DND-41 (cell line): ENCODE results near the gene NR1H2.

Source experiments
- ATAC-seq: fragments of 200-7000 bp; cut with Tn5 transposase; 3 replicates; pipeline ENCODE4 v1.9.1; 2021; ENCODE audit warnings: low read depth; ENCODE audit not compliant: insufficient read depth
- DNase-seq: peaks from one replicate; pipeline ENCODE4 v3.0.0-alpha.2; 2020
- H2AFZ ChIP-seq: 2 replicates; pipeline ENCODE4 v1.6.0; 2012; ENCODE audit warnings: low read depth, low read length
- H3K27ac ChIP-seq: 2 replicates; pipeline ENCODE4 v1.5.1; 2012; ENCODE audit warnings: low read length, inconsistent platforms
- H3K27me3 ChIP-seq: fragments of 200-600 bp; sonication (generic); 2 replicates; pipeline ENCODE4 v1.6.0; 2012; ENCODE audit warnings: low read length, mild to moderate bottlenecking, inconsistent platforms; ENCODE audit not compliant: insufficient read depth, poor library complexity
- H3K36me3 ChIP-seq: 2 replicates; pipeline ENCODE4 v1.5.1; 2012; ENCODE audit warnings: low read length, inconsistent platforms; ENCODE audit not compliant: insufficient read depth
- H3K4me1 ChIP-seq: 2 replicates; pipeline ENCODE4 v1.5.1; 2012; ENCODE audit warnings: mild to moderate bottlenecking, low read length; ENCODE audit not compliant: insufficient read depth
- H3K4me2 ChIP-seq: 2 replicates; pipeline ENCODE4 v1.6.0; 2012; ENCODE audit warnings: mild to moderate bottlenecking, moderate library complexity, low read length, inconsistent platforms; ENCODE audit not compliant: insufficient read depth
- H3K4me3 ChIP-seq, 2 experiments: fragments of 200-600 bp in 1 of 2; shearing (Covaris generic) in 1 of 2; 2 replicates each; pipeline ENCODE4 v1.5.1; 2012 to 2016; ENCODE audit warnings: inconsistent platforms in 2 of 2, low read length in 2 of 2, mild to moderate bottlenecking in 2 of 2, low read depth in 1 of 2, moderate library complexity in 1 of 2
- H3K79me2 ChIP-seq: 2 replicates; pipeline ENCODE4 v1.6.0; 2012; ENCODE audit warnings: low read length, inconsistent platforms; ENCODE audit not compliant: insufficient read depth
- H3K9ac ChIP-seq: 2 replicates; pipeline ENCODE4 v1.6.0; 2012; ENCODE audit warnings: low read depth, mild to moderate bottlenecking, inconsistent platforms, low read length, moderate library complexity
- H3K9me3 ChIP-seq: 2 replicates; pipeline ENCODE4 v1.5.1; 2012; ENCODE audit warnings: low read length, moderate library complexity, mild to moderate bottlenecking, inconsistent platforms; ENCODE audit not compliant: insufficient read depth, severe bottlenecking
- H4K20me1 ChIP-seq: 2 replicates; pipeline ENCODE4 v1.6.0; 2012; ENCODE audit warnings: low read length; ENCODE audit not compliant: insufficient read depth
- EZH2 ChIP-seq: IDR thresholded peaks from 3 replicates; pipeline ENCODE4 v1.6.1; 2012; ENCODE audit warnings: borderline replicate concordance, low read depth, mild to moderate bottlenecking, moderate library complexity, low read length, inconsistent platforms; ENCODE audit not compliant: severe bottlenecking
- TF ChIP-seq, protein P1 (sequence below): IDR thresholded peaks from 2 replicates; pipeline ENCODE4 v1.5.1; 2012; ENCODE audit warnings: borderline replicate concordance, low read length, moderate library complexity, mild to moderate bottlenecking; ENCODE audit not compliant: poor library complexity, severe bottlenecking; ENCODE audit errors: extremely low read depth

NR1H2 gene

GRCh38 chr19:50356691-50357177 is 19.5 kb upstream of the NR1H2 start:
- no peaks in the 10 kb centered on the region for H3K9me3 ChIP-seq
- no peaks in the 10 kb centered on the region for H4K20me1 ChIP-seq
- no peaks in the 10 kb centered on the region for H3K36me3 ChIP-seq
- DNase-seq (no peak), ATAC-seq (no peak)
- H3K4me1 ChIP-seq: peaks cover 10% of the 10 kb centered on the region
- peak overlapping the region; percentile 67 for H3K4me2 ChIP-seq
- TF ChIP-seq EZH2: no peak
- TF ChIP-seq, protein P1, sequence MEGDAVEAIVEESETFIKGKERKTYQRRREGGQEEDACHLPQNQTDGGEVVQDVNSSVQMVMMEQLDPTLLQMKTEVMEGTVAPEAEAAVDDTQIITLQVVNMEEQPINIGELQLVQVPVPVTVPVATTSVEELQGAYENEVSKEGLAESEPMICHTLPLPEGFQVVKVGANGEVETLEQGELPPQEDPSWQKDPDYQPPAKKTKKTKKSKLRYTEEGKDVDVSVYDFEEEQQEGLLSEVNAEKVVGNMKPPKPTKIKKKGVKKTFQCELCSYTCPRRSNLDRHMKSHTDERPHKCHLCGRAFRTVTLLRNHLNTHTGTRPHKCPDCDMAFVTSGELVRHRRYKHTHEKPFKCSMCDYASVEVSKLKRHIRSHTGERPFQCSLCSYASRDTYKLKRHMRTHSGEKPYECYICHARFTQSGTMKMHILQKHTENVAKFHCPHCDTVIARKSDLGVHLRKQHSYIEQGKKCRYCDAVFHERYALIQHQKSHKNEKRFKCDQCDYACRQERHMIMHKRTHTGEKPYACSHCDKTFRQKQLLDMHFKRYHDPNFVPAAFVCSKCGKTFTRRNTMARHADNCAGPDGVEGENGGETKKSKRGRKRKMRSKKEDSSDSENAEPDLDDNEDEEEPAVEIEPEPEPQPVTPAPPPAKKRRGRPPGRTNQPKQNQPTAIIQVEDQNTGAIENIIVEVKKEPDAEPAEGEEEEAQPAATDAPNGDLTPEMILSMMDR: no peak
- H3K4me3 ChIP-seq: no peak overlapping the region
- no peaks in the 10 kb centered on the region for H3K79me2 ChIP-seq
- no peaks in the 10 kb centered on the region for H3K27me3 ChIP-seq
- H2AFZ ChIP-seq: no peak overlapping the region
- no peak overlapping the region for H3K27ac ChIP-seq
- no peak overlapping the region for H3K9ac ChIP-seq

- peak overlapping the region; percentile 27; the same call in 1 of the 2 replicates for H3K27ac ChIP-seq
- peak; percentile 80 for DNase-seq
- no peak for TF ChIP-seq EZH2
- TF ChIP-seq, protein P1: peak; percentile 93
- no peaks in the 10 kb centered on the region for H4K20me1 ChIP-seq
- no peaks in the 10 kb centered on the region for H3K9me3 ChIP-seq
- peak overlapping the region; percentile 92 for H2AFZ ChIP-seq
- H3K9ac ChIP-seq: peak overlapping the region; percentile 48
- H3K36me3 ChIP-seq: no peaks in the 10 kb centered on the region
- peak overlapping the region in 1 of 2 experiments; percentile 52; a peak in 2 of 4 replicates for H3K4me3 ChIP-seq
- no peaks in the 10 kb centered on the region for H3K79me2 ChIP-seq
- peak; percentile 87 for ATAC-seq
- H3K4me2 ChIP-seq: peak overlapping the region; percentile 67
- peaks cover 10% of the 10 kb centered on the region for H3K4me1 ChIP-seq
- H3K27me3 ChIP-seq: no peaks in the 10 kb centered on the region
Observed at GRCh38 chr19:50357178-50358100, 18.8 kb upstream of the NR1H2 start.

DNA sequence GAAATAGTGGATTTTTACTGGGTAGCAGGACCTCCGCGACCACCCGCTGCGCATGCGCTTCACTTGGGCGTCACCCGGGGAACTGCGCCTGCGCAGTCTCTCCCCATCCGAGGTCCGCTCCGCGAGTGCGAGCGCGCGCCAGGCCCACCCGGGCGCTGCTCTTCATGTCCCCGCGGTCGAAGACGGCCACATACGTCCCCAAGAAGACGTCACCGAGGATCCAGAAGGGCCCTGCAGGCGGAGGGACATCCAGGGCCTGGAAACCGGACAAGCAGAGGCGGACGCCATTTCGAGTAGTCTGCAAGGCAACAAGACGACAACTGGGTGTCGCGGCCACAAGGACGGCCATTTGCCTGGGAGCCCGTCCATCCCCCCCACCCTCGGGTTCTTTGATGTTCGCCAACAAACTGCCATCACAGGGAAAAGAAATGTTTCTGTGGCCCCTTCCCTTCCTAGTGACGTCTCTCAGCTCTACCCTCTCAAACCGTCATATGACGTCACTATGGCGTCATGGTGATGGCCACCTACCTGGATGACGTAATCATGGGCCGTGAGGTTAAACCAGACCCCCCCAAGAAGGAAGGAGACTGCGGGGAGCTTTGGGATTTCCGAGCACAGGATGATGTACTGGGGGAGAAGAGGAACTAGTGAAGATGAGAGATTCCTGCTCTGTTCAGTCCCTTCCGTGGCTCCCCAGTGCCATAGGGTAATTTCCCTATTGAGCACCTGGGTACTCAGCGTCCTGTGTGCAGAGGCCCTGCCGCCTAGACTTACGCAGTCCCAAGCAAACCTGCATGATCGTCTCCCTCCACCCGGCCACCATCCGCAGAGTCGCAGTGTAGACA is 17.6 kb upstream of the NR1H2 start:
- H4K20me1 ChIP-seq: no peaks in the 10 kb centered on the region
- no peaks in the 10 kb centered on the region for H3K79me2 ChIP-seq
- H3K27me3 ChIP-seq: no peaks in the 10 kb centered on the region
- DNase-seq (peak; percentile 36), ATAC-seq (no peak)
- TF ChIP-seq, protein P1: no peak
- no peaks in the 10 kb centered on the region for H3K36me3 ChIP-seq
- H3K9ac ChIP-seq: no peak overlapping the region
- no peak overlapping the region for H3K4me3 ChIP-seq
- H3K27ac ChIP-seq: no peak overlapping the region
- H3K4me2 ChIP-seq: no peak overlapping the region
- peaks cover 13% of the 10 kb centered on the region for H3K4me1 ChIP-seq
- H3K9me3 ChIP-seq: no peaks in the 10 kb centered on the region
- H2AFZ ChIP-seq: no peak overlapping the region
